H1 (cell line): ENCODE measurements around the gene DISP3. TPM values are rescaled to one million over a fixed set of nuclear protein-coding genes. Genes with fewer than 3 reads are reported as not detected.

ENCODE experiments used
- CTCF ChIA-PET: fragments of 300-600 bp; sonication (Branson Sonifier 250); formaldehyde crosslinking; loops from one replicate; lab custom pipeline; 2021; ENCODE audit not compliant: partially characterized antibody; lab: Charles Lee
- POLR2A ChIA-PET: fragments of 300-600 bp; sonication (Branson Sonifier 250); formaldehyde crosslinking; loops from one replicate; lab custom pipeline; 2021; ENCODE audit warnings: inconsistent platforms; ENCODE audit not compliant: partially characterized antibody; lab: Charles Lee
- DNase-seq, 2 experiments: peaks; one replicate each; pipeline versions ENCODE4 v3.0.0 to v3.0.0-alpha.2; 2010 to 2022; ENCODE audit warnings: low spot score in 2 of 2, low read depth in 1 of 2, mixed read lengths in 1 of 2
- FAIRE-seq: peaks from 2 replicates; lab custom pipeline; 2011; peaks lifted over from hg19 to GRCh38; lab: Jason Lieb, UNC
- H2AFZ ChIP-seq: 2 replicates; pipeline ENCODE4 v1.8.1; 2012; ENCODE audit warnings: low read length, inconsistent platforms
- H2AK5ac ChIP-seq: 2 replicates; pipeline ENCODE4 v1.6.1; 2013; ENCODE audit warnings: low read depth, low read length
- H2BK120ac ChIP-seq: replicated peaks from 2 replicates; pipeline ENCODE3; 2013; ENCODE audit warnings: low read depth, low read length, inconsistent platforms
- H2BK12ac ChIP-seq: 2 replicates; pipeline ENCODE4 v1.6.1; 2013; ENCODE audit warnings: low read depth, low read length
- H2BK15ac ChIP-seq: 2 replicates; pipeline ENCODE4 v1.6.1; 2013; ENCODE audit warnings: low read length
- H2BK20ac ChIP-seq: 2 replicates; pipeline ENCODE4 v1.6.1; 2013; ENCODE audit warnings: low read length
- H2BK5ac ChIP-seq: 2 replicates; pipeline ENCODE4 v1.6.1; 2013; ENCODE audit warnings: low read depth, low read length
- H3K14ac ChIP-seq: 2 replicates; pipeline ENCODE4 v1.6.1; 2013; ENCODE audit warnings: inconsistent platforms; ENCODE audit not compliant: insufficient read length
- H3K18ac ChIP-seq: 2 replicates; pipeline ENCODE4 v1.6.1; 2013; ENCODE audit warnings: low read length; ENCODE audit errors: extremely low read depth
- H3K23ac ChIP-seq: 2 replicates; pipeline ENCODE4 v1.6.1; 2013; ENCODE audit warnings: inconsistent platforms; ENCODE audit not compliant: insufficient read length
- H3K23me2 ChIP-seq: 2 replicates; pipeline ENCODE4 v1.6.1; 2013; ENCODE audit warnings: low read depth, low read length
- H3K27ac ChIP-seq: 2 replicates; pipeline ENCODE4 v1.6.1; 2011; ENCODE audit warnings: low read depth, low read length, inconsistent platforms
- H3K27me3 ChIP-seq, 4 experiments: replicated peaks in 1 of 4; 1 replicate in 1 of 4; 2 replicates in 3 of 4; pipeline versions ENCODE4 v1.6.1 to v1.8.1; 2011 to 2013; ENCODE audit warnings: low read length in 3 of 4, mild to moderate bottlenecking in 3 of 4, inconsistent platforms in 2 of 4, mixed read lengths in 2 of 4, moderate library complexity in 1 of 4; ENCODE audit not compliant: control insufficient read depth in 3 of 4, insufficient read depth in 3 of 4; ENCODE audit errors: extremely low read depth in 1 of 4
- H3K36me3 ChIP-seq, 4 experiments: 2 replicates each; pipeline versions ENCODE4 v1.6.1 to v1.8.1; 2011 to 2013; ENCODE audit warnings: mild to moderate bottlenecking in 4 of 4, low read length in 3 of 4, moderate library complexity in 2 of 4, control low read depth in 1 of 4, inconsistent platforms in 1 of 4; ENCODE audit not compliant: insufficient read depth in 4 of 4, control insufficient read depth in 2 of 4
- H3K4ac ChIP-seq: replicated peaks from 2 replicates; pipeline ENCODE3; 2013; ENCODE audit warnings: low read length, low read depth, mixed read lengths, inconsistent platforms; ENCODE audit not compliant: insufficient read length
- H3K4me1 ChIP-seq, 4 experiments: replicated peaks in 1 of 4; 1 replicate in 1 of 4; 2 replicates in 3 of 4; pipeline versions ENCODE4 v1.6.1 to v1.8.1; 2011 to 2013; ENCODE audit warnings: low read length in 3 of 4, inconsistent platforms in 2 of 4, mixed read lengths in 1 of 4; ENCODE audit not compliant: insufficient read depth in 4 of 4, control insufficient read depth in 3 of 4
- H3K4me2 ChIP-seq, 2 experiments: 2 replicates each; pipeline versions ENCODE4 v1.6.1 to v1.8.1; 2011 to 2013; ENCODE audit warnings: low read depth in 2 of 2, low read length in 2 of 2, control low read depth in 1 of 2, inconsistent platforms in 1 of 2, mild to moderate bottlenecking in 1 of 2; ENCODE audit not compliant: insufficient read depth in 1 of 2
- H3K4me3 ChIP-seq, 4 experiments: fragments of 200-600, 300-600 bp in 1 of 4; sonication (generic), shearing (Covaris generic), sonication (Bioruptor Twin) in 1 of 4; 2 replicates each; pipeline versions ENCODE4 v1.5.1 to v1.8.1; 2011 to 2016; ENCODE audit warnings: low read length in 4 of 4, low read depth in 3 of 4, control low read depth in 2 of 4, inconsistent platforms in 2 of 4, mild to moderate bottlenecking in 2 of 4, mixed read lengths in 1 of 4, moderate library complexity in 1 of 4; ENCODE audit not compliant: insufficient read depth in 2 of 4; ENCODE audit errors: extremely low read depth in 1 of 4
- H3K56ac ChIP-seq: replicated peaks from 2 replicates; pipeline ENCODE3; 2013; ENCODE audit warnings: low read depth, mild to moderate bottlenecking, mixed read lengths, low read length, inconsistent platforms; ENCODE audit not compliant: insufficient read length
- H3K79me1 ChIP-seq: 2 replicates; pipeline ENCODE4 v1.6.1; 2013; ENCODE audit warnings: low read depth, low read length, control low read depth
- H3K79me2 ChIP-seq, 2 experiments: 2 replicates each; pipeline versions ENCODE4 v1.6.1 to v1.8.1; 2012 to 2013; ENCODE audit warnings: low read length in 2 of 2, mild to moderate bottlenecking in 2 of 2, inconsistent platforms in 1 of 2; ENCODE audit not compliant: insufficient read depth in 2 of 2, control insufficient read depth in 1 of 2
- H3K9ac ChIP-seq, 4 experiments: replicated peaks in 1 of 4; 1 replicate in 1 of 4; 2 replicates in 3 of 4; pipeline versions ENCODE4 v1.6.1 to v1.8.1; 2011 to 2013; ENCODE audit warnings: low read depth in 3 of 4, low read length in 3 of 4, control low read depth in 2 of 4, mild to moderate bottlenecking in 2 of 4, moderate library complexity in 2 of 4, inconsistent platforms in 1 of 4; ENCODE audit errors: extremely low read depth in 1 of 4
- H3K9me3 ChIP-seq, 2 experiments: 2 replicates each; pipeline versions ENCODE4 v1.6.1 to v1.8.1; 2012 to 2013; ENCODE audit warnings: mild to moderate bottlenecking in 2 of 2, moderate library complexity in 2 of 2, control low read depth in 1 of 2, inconsistent platforms in 1 of 2, low read depth in 1 of 2, low read length in 1 of 2, mixed read lengths in 1 of 2; ENCODE audit not compliant: insufficient read depth in 2 of 2
- H4K20me1 ChIP-seq, 2 experiments: replicated peaks in 1 of 2; 2 replicates each; pipeline versions ENCODE3 to v1.8.1; 2011 to 2013; ENCODE audit warnings: inconsistent platforms in 2 of 2, low read length in 2 of 2, mild to moderate bottlenecking in 1 of 2; ENCODE audit not compliant: insufficient read depth in 2 of 2, control insufficient read depth in 1 of 2
- H4K5ac ChIP-seq: 2 replicates; pipeline ENCODE4 v1.6.1; 2013; ENCODE audit warnings: low read length, low read depth, mixed read lengths, inconsistent platforms; ENCODE audit not compliant: insufficient read length
- H4K8ac ChIP-seq: 2 replicates; pipeline ENCODE4 v1.8.0; 2013; ENCODE audit warnings: mild to moderate bottlenecking, moderate library complexity, low read length, inconsistent platforms; ENCODE audit not compliant: insufficient read depth; ENCODE audit errors: extremely low read depth
- H4K91ac ChIP-seq: replicated peaks from 2 replicates; pipeline ENCODE3; 2013; ENCODE audit warnings: low read length, mixed read lengths, inconsistent platforms; ENCODE audit not compliant: insufficient read length
- BCL11A ChIP-seq, 2 experiments: IDR thresholded peaks; one replicate each; pipeline ENCODE4 v1.6.1; 2011; ENCODE audit warnings: low read depth in 2 of 2, low read length in 2 of 2, mild to moderate bottlenecking in 2 of 2
- CEBPB ChIP-seq: IDR thresholded peaks from 2 replicates; pipeline ENCODE4 v1.6.1; 2012; ENCODE audit warnings: low read depth, low read length
- CHD1 ChIP-seq: IDR thresholded peaks from 2 replicates; pipeline ENCODE4 v1.6.1; 2012; ENCODE audit warnings: low read depth, low read length, improper control_type of control experiment
- E2F6 ChIP-seq: IDR thresholded peaks from 2 replicates; pipeline ENCODE4 v1.6.1; 2012; ENCODE audit warnings: inconsistent platforms
- EP300 ChIP-seq, 2 experiments: IDR thresholded peaks; 1 replicate in 1 of 2; 2 replicates in 1 of 2; pipeline ENCODE4 v1.6.1; 2011 to 2012; ENCODE audit warnings: low read depth in 2 of 2, low read length in 2 of 2, mild to moderate bottlenecking in 2 of 2, borderline replicate concordance in 1 of 2, inconsistent platforms in 1 of 2, moderate library complexity in 1 of 2
- EZH2 ChIP-seq: fragments of 200-600 bp; sonication (generic); IDR thresholded peaks from 2 replicates; pipeline ENCODE4 v1.7.1; 2012; ENCODE audit warnings: low read depth, mild to moderate bottlenecking, moderate library complexity, low read length, inconsistent platforms; ENCODE audit not compliant: severe bottlenecking
- KDM1A ChIP-seq: fragments of 200-600, 300-600 bp; sonication (generic); IDR thresholded peaks from 2 replicates; pipeline ENCODE4 v1.7.1; 2016; ENCODE audit warnings: mild to moderate bottlenecking, low read length, borderline replicate concordance
- NANOG ChIP-seq: IDR thresholded peaks from 2 replicates; pipeline ENCODE4 v1.6.1; 2011; ENCODE audit warnings: low read length, low read depth, mild to moderate bottlenecking, inconsistent platforms; ENCODE audit not compliant: insufficient read depth, poor library complexity, severe bottlenecking
- NRF1 ChIP-seq: IDR thresholded peaks from 2 replicates; pipeline ENCODE4 v1.6.1; 2011; ENCODE audit warnings: mild to moderate bottlenecking, low read depth, low read length, improper control_type of control experiment
- POLR2A ChIP-seq, 2 experiments: IDR thresholded peaks; 1 replicate in 1 of 2; 2 replicates in 1 of 2; pipeline ENCODE4 v1.6.1; 2011; ENCODE audit warnings: low read depth in 2 of 2, low read length in 2 of 2, mild to moderate bottlenecking in 2 of 2; ENCODE audit errors: control extremely low read depth in 1 of 2
- RXRA ChIP-seq: IDR thresholded peaks from 2 replicates; pipeline ENCODE4 v1.6.1; 2011; ENCODE audit warnings: low read depth, mild to moderate bottlenecking, low read length, moderate library complexity; ENCODE audit not compliant: insufficient read depth
- SIRT6 ChIP-seq: IDR thresholded peaks from one replicate; pipeline ENCODE4 v1.7.1; 2012; ENCODE audit warnings: low read length, inconsistent platforms
- SUZ12 ChIP-seq: fragments of 200-600 bp; sonication (generic); IDR thresholded peaks from 2 replicates; pipeline ENCODE4 v1.6.1; 2012; ENCODE audit warnings: mild to moderate bottlenecking, inconsistent platforms, low read length, moderate library complexity, mixed read lengths
- WGBS, 2 experiments: shearing (Covaris generic) in 1 of 2; methylation state at CpG; one replicate each; pipeline versions ENCODE4 v1.1.6 to v1.1.7; 2013 to 2015; ENCODE audit warnings: low lambda C conversion rate in 2 of 2, mixed read lengths in 2 of 2, inconsistent platforms in 1 of 2, low coverage in 1 of 2, missing lambda C conversion rate in 1 of 2; ENCODE audit not compliant: insufficient replicate concordance in 2 of 2, insufficient coverage in 1 of 2, insufficient read length in 1 of 2; ENCODE audit errors: extremely low coverage in 1 of 2, missing lambda C conversion rate in 1 of 2; 5-methylcytosine and 5-hydroxymethylcytosine counted together
- polyA plus RNA-seq, 7 experiments: library from polyadenylated mRNA; depleted of rRNA in 3 of 7; stranded (reverse) in 5 of 7; unstranded in 2 of 7; fragments of >200 nt in 5 of 7; fragments of 200-250 nt in 2 of 7; gene quantifications; 1 replicate in 5 of 7; 2 replicates in 1 of 7; 4 replicates in 1 of 7; pipeline versions ENCODE4 v1.2.1 to v1.2.3, GENCODE V29; 2011 to 2013; ENCODE audit warnings: missing spikeins in 2 of 7, mixed read lengths in 2 of 7
- total RNA-seq: library from RNA; stranded (reverse); fragmentation: NEBNext Ultra II Directional; extraction: Animal tissue kit (Norgen Biotek cat#: 25700); gene quantifications from 2 replicates; pipeline ENCODE4 v1.2.1, GENCODE V29; 2021

DISP3 gene
- total and polyA plus RNA-seq, 2 of the 8 experiments (the other 6 are each of a cell fraction or from before 2014, with no cell fraction given): 3.4 to 4.6 TPM

GRCh38 chr1:11501906-11502485 lies 23.0 kb downstream of the DISP3 start:
- H3K4ac ChIP-seq: no peak overlapping the region
- H3K4me1 ChIP-seq: peaks cover 12 to 32% (median 19%) of the 10 kb centered on the region in 4 experiments
- no peak for FAIRE-seq
- no peak overlapping the region for H3K27ac ChIP-seq
- H3K56ac ChIP-seq: no peak overlapping the region
- H3K36me3 ChIP-seq: peaks cover 0 to 29% (median 9%) of the 10 kb centered on the region in 4 experiments; a peak in 5 of 8 replicates
- ChIA-PET CTCF (interaction anchor here (1.2 to 1.5 kb wide), 2 partner anchors 70 to 72 kb away, joined by 3 read pairs; no protein-coding TSS in a partner anchor), POLR2A (interaction anchor here (1.8 kb wide), 1 partner anchor 23 kb away, joined by 6 read pairs; the partner anchor contains the start of gene DISP3)
- H3K4me3 ChIP-seq: no peak overlapping the region
- H4K20me1 ChIP-seq: no peaks in the 10 kb centered on the region
- H2BK12ac ChIP-seq: no peak overlapping the region
- no peak overlapping the region for H3K18ac ChIP-seq
- no peak overlapping the region for H2BK120ac ChIP-seq
- no peak overlapping the region for H4K8ac ChIP-seq
- no peaks in the 10 kb centered on the region for H3K27me3 ChIP-seq
- no peak overlapping the region for H3K9ac ChIP-seq
- peaks cover 1% of the 10 kb centered on the region; the same call in 1 of the 2 replicates for H3K23me2 ChIP-seq
- H3K4me2 ChIP-seq: no peak overlapping the region
- no peak overlapping the region for H3K14ac ChIP-seq
- no peak overlapping the region for H2BK15ac ChIP-seq
- no peak overlapping the region for H2BK5ac ChIP-seq
- H3K79me1 ChIP-seq: no peaks in the 10 kb centered on the region
- no peak overlapping the region for H4K91ac ChIP-seq
- H2BK20ac ChIP-seq: no peak overlapping the region
- H3K79me2 ChIP-seq: no peaks in the 10 kb centered on the region
- no peak overlapping the region for H3K23ac ChIP-seq
- H3K9me3 ChIP-seq: peaks cover 11 to 24% of the 10 kb centered on the region in 2 experiments
- 90% methylated on average over 19 of the region's 19 CpGs; no CpG with 5 or more reads in 1 of the 2 experiments for WGBS, 2 experiments
- TF ChIP-seq EZH2 (no peak), BCL11A (IDR thresholded peaks at IDR 0.05; ENCODE audit: low read depth in 2 of 2, low read length in 2 of 2) (no peak), NRF1 (no peak), RXRA (no peak), EP300 (IDR thresholded peaks at IDR 0.05; ENCODE audit: borderline replicate concordance in 1 of 2, low read depth in 2 of 2, low read length in 2 of 2) (no peak), POLR2A (IDR thresholded peaks at IDR 0.05; ENCODE audit: control extremely low read depth in 1 of 2, low read depth in 2 of 2, low read length in 2 of 2) (no peak), KDM1A (no peak), NANOG (no peak), CHD1 (no peak), CEBPB (no peak), SIRT6 (no peak), SUZ12 (no peak), E2F6 (no peak)
- DNase-seq: no peak
- no peak overlapping the region for H4K5ac ChIP-seq
- H2AK5ac ChIP-seq: no peak overlapping the region
- no peak overlapping the region for H2AFZ ChIP-seq
